GM23338 (cell line): ENCODE results near the gene AGAP1. TPM values are rescaled to one million over a fixed set of nuclear protein-coding genes. Genes with fewer than 3 reads are reported as not detected.

Experiments used
- ATAC-seq: fragments of 200-7000 bp; cut with Tn5 transposase; 3 replicates; pipeline ENCODE4 v1.9.1; 2020
- DNase-seq: peaks from one replicate; pipeline ENCODE4 v3.0.0-alpha.2; 2015; ENCODE audit warnings: low spot score
- H2AFZ ChIP-seq: fragments of 200-600 bp; sonication (generic); 2 replicates; pipeline ENCODE4 v1.8.0; 2016; ENCODE audit warnings: antibody characterized with exemption, mild to moderate bottlenecking, moderate library complexity
- H3F3A ChIP-seq: fragments of 200-600 bp; sonication (generic); replicated peaks from 2 replicates; pipeline ENCODE4 v1.8.0; 2017; ENCODE audit warnings: antibody characterized with exemption, mixed run types, low read depth
- H3K27ac ChIP-seq: fragments of 200-600 bp; sonication (generic); 2 replicates; pipeline ENCODE4 v1.6.1; 2016; ENCODE audit warnings: low read depth
- H3K27me3 ChIP-seq: fragments of 200-600 bp; sonication (generic); 2 replicates; pipeline ENCODE4 v1.8.0; 2016; ENCODE audit warnings: mild to moderate bottlenecking, mixed run types, moderate library complexity; ENCODE audit not compliant: insufficient read depth
- H3K36me3 ChIP-seq: fragments of 200-600 bp; sonication (generic); 2 replicates; pipeline ENCODE4 v1.8.0; 2016; ENCODE audit warnings: mild to moderate bottlenecking; ENCODE audit not compliant: insufficient read depth
- H3K4me1 ChIP-seq: fragments of 200-600 bp; sonication (generic); 2 replicates; pipeline ENCODE4 v1.8.0; 2016; ENCODE audit warnings: mild to moderate bottlenecking, moderate library complexity; ENCODE audit not compliant: insufficient read depth
- H3K4me2 ChIP-seq: fragments of 200-600 bp; sonication (generic); 2 replicates; pipeline ENCODE4 v1.7.1; 2017; ENCODE audit warnings: mixed run types
- H3K4me3 ChIP-seq: fragments of 200-600 bp; sonication (generic); 2 replicates; pipeline ENCODE4 v1.6.1; 2016; ENCODE audit warnings: mixed run types
- H3K79me2 ChIP-seq: fragments of 200-600 bp; sonication (generic); replicated peaks from 2 replicates; pipeline ENCODE4 v1.8.0; 2017; ENCODE audit warnings: mild to moderate bottlenecking; ENCODE audit not compliant: insufficient read depth
- H3K9me2 ChIP-seq: fragments of 200-600 bp; sonication (generic); 2 replicates; pipeline ENCODE4 v1.8.0; 2017; ENCODE audit not compliant: insufficient read depth
- H4K20me1 ChIP-seq: fragments of 200-600 bp; sonication (generic); replicated peaks from 2 replicates; pipeline ENCODE4 v1.8.0; 2017; ENCODE audit warnings: mild to moderate bottlenecking; ENCODE audit not compliant: insufficient read depth
- H3K27ac Mint-ChIP-seq: 2 replicates; pipeline ENCODE4 v1.8.0; 2020; ENCODE audit warnings: inconsistent platforms, mild to moderate bottlenecking, moderate library complexity, mixed read lengths
- H3K27me3 Mint-ChIP-seq: 3 replicates; pipeline ENCODE4 v1.8.0; 2022; ENCODE audit warnings: low read depth, mild to moderate bottlenecking, moderate library complexity, mixed read lengths, inconsistent platforms; ENCODE audit not compliant: insufficient read depth, poor library complexity
- H3K36me3 Mint-ChIP-seq: 3 replicates; pipeline ENCODE4 v1.8.0; 2021; ENCODE audit warnings: low read depth, mild to moderate bottlenecking, inconsistent platforms, moderate library complexity, mixed read lengths
- H3K4me1 Mint-ChIP-seq: 3 replicates; pipeline ENCODE4 v1.8.0; 2020; ENCODE audit warnings: mild to moderate bottlenecking, inconsistent platforms, mixed read lengths
- H3K4me3 Mint-ChIP-seq: 3 replicates; pipeline ENCODE4 v1.8.0; 2021; ENCODE audit warnings: moderate library complexity, mild to moderate bottlenecking, inconsistent platforms, mixed read lengths
- H3K9me3 Mint-ChIP-seq: 3 replicates; pipeline ENCODE4 v1.8.0; 2020; ENCODE audit warnings: moderate library complexity, mild to moderate bottlenecking, inconsistent platforms, mixed read lengths
- CREB1 ChIP-seq: fragments of 250-450 bp; sonication (Bioruptor Pico); IDR thresholded peaks from 2 replicates; pipeline ENCODE4 v1.5.0; 2020; ENCODE audit warnings: low read depth, mild to moderate bottlenecking, moderate library complexity
- CTCF ChIP-seq, 2 experiments: fragments of 200-600 bp in 1 of 2; sonication (generic) in 1 of 2; conservative IDR thresholded peaks; 2 replicates each; pipeline versions ENCODE4 v1.5.1 to v1.6.1; 2016 to 2017; ENCODE audit warnings: antibody characterized with exemption in 2 of 2, low read depth in 2 of 2, mild to moderate bottlenecking in 2 of 2, moderate library complexity in 1 of 2
- ETS1 ChIP-seq: IDR thresholded peaks from 2 replicates; pipeline ENCODE4 v1.6.1; 2016; ENCODE audit warnings: antibody characterized with exemption
- EZH2 ChIP-seq: fragments of 200-600 bp; sonication (generic); IDR thresholded peaks from one replicate; pipeline ENCODE4 v1.8.0; 2017; ENCODE audit warnings: antibody characterized with exemption, mild to moderate bottlenecking, low read depth; ENCODE audit not compliant: unreplicated experiment
- EZH2phosphoT487 ChIP-seq: fragments of 200-600 bp; sonication (generic); IDR thresholded peaks from one replicate; pipeline ENCODE4 v1.8.1; 2018; ENCODE audit warnings: antibody characterized with exemption; ENCODE audit not compliant: unreplicated experiment
- JUNB ChIP-seq: IDR thresholded peaks from one replicate; pipeline ENCODE4 v1.6.1; 2016; ENCODE audit warnings: antibody characterized with exemption; ENCODE audit not compliant: unreplicated experiment
- NANOG ChIP-seq: IDR thresholded peaks from 2 replicates; pipeline ENCODE4 v1.6.1; 2016; ENCODE audit warnings: antibody characterized with exemption, borderline replicate concordance
- POLR2AphosphoS5 ChIP-seq: IDR thresholded peaks from 2 replicates; pipeline ENCODE4 v1.6.1; 2016; ENCODE audit warnings: antibody characterized with exemption, low read depth
- REST ChIP-seq: IDR thresholded peaks from one replicate; pipeline ENCODE4 v1.6.1; 2018; ENCODE audit warnings: antibody characterized with exemption; ENCODE audit not compliant: unreplicated experiment
- STAT1 ChIP-seq: IDR thresholded peaks from one replicate; pipeline ENCODE4 v1.6.1; 2016; ENCODE audit warnings: antibody characterized with exemption; ENCODE audit not compliant: unreplicated experiment
- ZNF114 ChIP-seq: fragments of 250-450 bp; sonication (Bioruptor Pico); IDR thresholded peaks from 2 replicates; pipeline ENCODE4 v1.5.0; 2020; ENCODE audit warnings: mild to moderate bottlenecking, moderate library complexity
- ZNF331 ChIP-seq: fragments of 250-450 bp; sonication (Bioruptor Pico); IDR thresholded peaks from 2 replicates; pipeline ENCODE4 v1.5.0; 2020; ENCODE audit warnings: low read depth, mild to moderate bottlenecking, moderate library complexity
- ZNF462 ChIP-seq: fragments of 250-450 bp; sonication (Bioruptor Pico); IDR thresholded peaks from 2 replicates; pipeline ENCODE4 v1.5.0; 2020; ENCODE audit warnings: mild to moderate bottlenecking, moderate library complexity
- polyA plus RNA-seq: library from polyadenylated mRNA; unstranded; fragments of >200 nt; fragmentation: Nextera tagmentation; extraction: Ambion mirVana; gene quantifications from 2 replicates; pipeline ENCODE4 v1.2.1, GENCODE V29; 2016
- total RNA-seq: library from RNA; depleted of rRNA; stranded (reverse); fragments of >200 nt; shearing (Covaris generic); gene quantifications from 2 replicates; pipeline ENCODE4 v1.2.3, GENCODE V29; 2014

AGAP1 gene
- total and polyA plus RNA-seq, 2 experiments from 2014 or later = 13.3 to 27.9 TPM

DNA sequence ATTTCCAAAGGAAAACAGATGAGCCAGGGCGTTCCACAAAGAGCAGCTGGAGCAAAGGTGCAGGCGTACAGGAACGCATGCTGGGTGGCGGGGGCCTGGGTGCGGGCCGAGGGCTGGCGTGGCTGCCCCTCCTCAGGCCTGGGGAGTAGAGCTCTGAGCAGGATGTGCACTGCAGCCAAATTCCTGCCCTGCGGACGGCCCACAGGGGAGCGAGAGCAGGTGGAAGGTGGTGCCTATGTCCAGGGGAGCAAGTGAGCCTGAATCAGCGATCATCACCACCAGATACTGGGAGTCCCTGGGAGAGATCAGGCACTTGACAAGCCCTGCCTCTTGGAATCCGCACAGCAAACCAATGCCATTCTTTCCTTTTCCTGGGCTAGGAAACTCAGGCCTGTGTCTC lies 568.1 kb downstream of the AGAP1 start:
- ATAC-seq (peak; percentile 86), DNase-seq (peak; percentile 52)
- Mint-ChIP-seq H3K9me3 (peaks cover 3% of the 10 kb centered on the region; the same call in 2 of the 3 replicates), H3K36me3 (peaks cover 17% of the 10 kb centered on the region), H3K27me3 (peaks cover 2% of the 10 kb centered on the region), H3K4me1 (peaks cover 29% of the 10 kb centered on the region), H3K27ac (no peak overlapping the region; the same call in 1 of the 2 replicates), H3K4me3 (no peak overlapping the region)
- Histone ChIP-seq H3F3A (peaks cover 9% of the 10 kb centered on the region; the same call in 1 of the 2 replicates), H3K27ac (peak overlapping the region; percentile 87), H3K36me3 (no peaks in the 10 kb centered on the region), H3K4me1 (peaks cover 25% of the 10 kb centered on the region), H3K79me2 (no peaks in the 10 kb centered on the region), H3K27me3 (no peaks in the 10 kb centered on the region), H4K20me1 (no peaks in the 10 kb centered on the region), H2AFZ (no peak overlapping the region), H3K9me2 (no peaks in the 10 kb centered on the region), H3K4me2 (peak overlapping the region; percentile 61), H3K4me3 (no peak overlapping the region)
- no peak for TF ChIP-seq EZH2
- TF ChIP-seq JUNB = no peak
- no peak for TF ChIP-seq CREB1 (CRISPR knock-in tag)
- TF ChIP-seq REST = no peak
- TF ChIP-seq STAT1 = no peak
- TF ChIP-seq ETS1 = no peak
- TF ChIP-seq NANOG = no peak
- TF ChIP-seq ZNF331 (CRISPR knock-in tag) = no peak
- TF ChIP-seq EZH2phosphoT487 = no peak
- no peak for TF ChIP-seq ZNF114 (CRISPR knock-in tag)
- no peak for TF ChIP-seq ZNF462
- TF ChIP-seq POLR2AphosphoS5 = no peak
- no peak for TF ChIP-seq CTCF (conservative IDR thresholded peaks at IDR 0.05; ENCODE audit: low read depth in 2 of 2)
